ENCODE measurements around the gene SLC1A5. TPM values are rescaled to one million over a fixed set of nuclear protein-coding genes. Genes with fewer than 3 reads are reported as not detected.

The SLC1A5 gene
- total RNA-seq, 2 experiments from 2014 or later: 139 TPM

DNA sequence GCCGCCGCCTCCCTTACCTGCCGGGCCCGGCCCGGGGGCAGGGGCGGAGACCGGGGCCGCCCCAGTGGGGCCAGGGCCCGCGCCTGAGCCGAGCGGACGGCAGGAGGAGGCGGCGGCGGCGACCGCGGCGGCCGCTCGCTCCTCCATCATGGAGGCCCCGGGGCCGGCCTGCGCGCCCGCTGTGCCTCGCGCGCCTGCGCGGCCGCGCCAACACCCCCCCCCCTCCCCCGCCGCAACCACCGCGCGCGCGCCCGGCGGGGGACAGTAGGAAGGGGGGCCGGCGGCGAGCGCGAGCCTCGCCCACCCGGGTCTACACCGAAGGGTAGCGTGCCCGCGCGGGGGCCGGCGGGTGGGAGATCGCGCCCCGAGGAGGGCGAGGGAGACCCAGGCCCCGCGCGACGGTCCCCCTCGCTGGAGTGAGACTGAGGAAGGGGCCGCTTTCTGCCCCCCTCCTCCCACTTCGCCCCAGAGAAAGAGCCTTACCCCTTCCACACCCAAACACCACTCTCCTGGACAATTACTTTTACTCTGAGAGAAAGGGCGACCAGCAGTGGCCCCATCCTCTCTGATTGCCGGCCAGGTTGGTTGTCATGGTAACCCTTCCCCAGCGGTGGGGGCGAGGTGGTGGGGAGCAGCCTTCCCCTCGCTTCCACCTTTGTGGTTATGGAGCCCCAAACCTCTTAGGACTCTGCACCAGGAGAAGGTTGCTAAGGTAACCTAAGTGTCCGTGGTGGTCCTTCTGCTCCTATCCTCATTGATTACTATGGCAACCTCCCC lies 41.9 kb downstream of the SLC1A5 start, which contains the start of gene STRN4:
TSS of gene STRN4 (minus strand) at position 170 of the 777 bp plus-strand sequence. CDS start at position 150, 20 bp downstream.
- Mint-ChIP-seq H3K4me3 (peak within 1 kb of the TSS; percentile 95), H3K36me3 (ENCODE audit: low read depth) (peaks cover 4% of the 10 kb centered on the region), H3K4me1 (ENCODE audit: low read depth) (peaks cover 43% of the 10 kb centered on the region), H3K27me3 (ENCODE audit: low read depth) (no peaks in the 10 kb centered on the region), H3K9me3 (no peaks in the 10 kb centered on the region), H3K27ac (peak within 1 kb of the TSS; percentile 84)
- DNase-seq: peak; percentile 47
- CTCF ChIA-PET: no interaction called here
- intact Hi-C loops (cut with micrococcal nuclease): no loop called here

GRCh38 chr19:46745521-46746280 lies 42.7 kb downstream of the SLC1A5 start, which contains the start of gene FKRP:
Gene FKRP (plus strand): TSS chr19:46746057. CDS start chr19:46755451, 9,394 bp downstream.
- Mint-ChIP-seq H3K27ac (peak within 1 kb of the TSS; percentile 84), H3K9me3 (no peaks in the 10 kb centered on the region), H3K27me3 (ENCODE audit: low read depth) (no peaks in the 10 kb centered on the region), H3K4me3 (peak within 1 kb of the TSS; percentile 95), H3K4me1 (ENCODE audit: low read depth) (peaks cover 46% of the 10 kb centered on the region), H3K36me3 (ENCODE audit: low read depth) (peaks cover 3% of the 10 kb centered on the region)
- no peak for DNase-seq
- CTCF ChIA-PET: interaction anchor here (1.9 kb wide), 1 partner anchor 11 kb away, joined by 7 read pairs; no protein-coding TSS in a partner anchor
- intact Hi-C loops (cut with micrococcal nuclease): no loop called here

GRCh38 chr19:46745030-46745429 lies 43.4 kb downstream of the SLC1A5 start:
- peaks cover 2% of the 10 kb centered on the region for H3K36me3 Mint-ChIP-seq (ENCODE audit: low read depth)
- DNase-seq: no peak
- intact Hi-C loops (cut with micrococcal nuclease): no loop called here
- H3K4me1 Mint-ChIP-seq (ENCODE audit: low read depth): peaks cover 52% of the 10 kb centered on the region
- H3K27me3 Mint-ChIP-seq (ENCODE audit: low read depth): no peaks in the 10 kb centered on the region
- no peaks in the 10 kb centered on the region for H3K9me3 Mint-ChIP-seq
- CTCF ChIA-PET: interaction anchor here (1.0 to 1.9 kb wide), 4 partner anchors 12 to 96 kb away, joined by 4 to 7 read pairs (median 4); no protein-coding TSS in a partner anchor
- H3K4me3 Mint-ChIP-seq: peak overlapping the region; percentile 95
- H3K27ac Mint-ChIP-seq: peak overlapping the region; percentile 84

DNA sequence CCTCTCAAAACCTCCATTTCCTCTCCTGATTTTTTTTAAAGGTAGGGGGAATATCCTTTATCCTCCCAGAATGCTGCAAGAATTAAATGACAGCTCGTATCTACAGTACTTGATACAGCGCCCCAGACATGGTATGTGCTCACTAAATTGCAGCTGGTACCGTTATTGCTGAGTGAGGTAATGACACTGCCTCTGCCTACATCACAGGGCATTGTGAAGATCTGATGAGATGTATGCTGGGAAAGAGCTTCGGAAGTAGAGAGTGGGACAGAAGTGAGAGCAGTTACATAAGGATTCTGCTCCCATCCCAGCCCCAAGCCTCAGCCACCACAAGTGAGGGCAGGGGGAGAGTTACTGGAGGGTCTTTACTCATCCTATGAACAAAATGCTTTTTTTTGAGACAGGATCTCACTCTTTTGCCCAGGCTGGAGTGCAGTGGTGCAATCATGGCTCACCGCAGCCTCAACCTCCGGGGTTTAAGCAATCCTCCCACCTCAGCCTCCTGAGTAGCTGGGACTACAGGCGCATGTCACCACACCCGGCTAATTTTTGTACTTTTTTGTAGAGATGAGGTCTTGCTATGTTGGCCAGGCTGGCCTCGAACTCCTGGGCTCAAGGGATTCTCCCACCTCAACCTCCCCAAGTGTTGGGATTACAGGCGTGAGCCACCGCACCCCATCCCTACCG lies 44.2 kb downstream of the SLC1A5 start:
- CTCF ChIA-PET: interaction anchor here (0.5 to 1.9 kb wide), 7 partner anchors 10 to 97 kb away, joined by 3 to 7 read pairs (median 4); no protein-coding TSS in a partner anchor
- Mint-ChIP-seq H3K4me3 (peak overlapping the region; percentile 95), H3K4me1 (ENCODE audit: low read depth) (peaks cover 57% of the 10 kb centered on the region), H3K27ac (peak overlapping the region; percentile 1), H3K9me3 (no peaks in the 10 kb centered on the region), H3K27me3 (ENCODE audit: low read depth) (no peaks in the 10 kb centered on the region), H3K36me3 (ENCODE audit: low read depth) (peaks cover 2% of the 10 kb centered on the region)
- DNase-seq: no peak
- intact Hi-C loops (cut with micrococcal nuclease): no loop called here

DNA sequence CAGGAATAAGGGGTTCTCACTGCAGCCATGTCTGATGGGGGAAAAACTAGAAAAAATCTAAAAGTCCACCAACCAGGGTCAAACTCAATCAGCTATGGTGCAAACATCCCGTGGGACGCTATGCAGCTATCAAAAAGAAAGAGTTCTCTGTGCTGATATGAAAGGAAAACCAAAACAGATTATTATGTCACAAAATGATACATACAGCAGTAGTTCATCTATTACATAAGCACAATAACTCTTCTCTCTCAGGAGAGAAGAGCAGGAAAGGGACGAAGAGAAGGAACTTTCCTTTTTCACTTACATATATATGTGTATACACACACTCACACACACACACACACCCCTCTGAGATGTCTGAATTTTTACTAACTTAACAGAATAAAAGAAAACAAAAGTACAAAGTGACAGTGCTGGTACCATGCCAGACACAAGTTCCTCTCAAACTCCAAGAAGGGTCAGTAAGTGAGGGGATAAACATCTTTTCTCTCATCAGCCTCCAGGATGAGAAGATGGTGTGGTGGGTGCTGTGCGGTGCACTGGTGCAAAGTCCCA lies 45.4 kb downstream of the SLC1A5 start:
- intact Hi-C loops (cut with micrococcal nuclease): no loop called here
- H3K27me3 Mint-ChIP-seq (ENCODE audit: low read depth): no peaks in the 10 kb centered on the region
- no peak for DNase-seq
- H3K27ac Mint-ChIP-seq: no peak overlapping the region
- no peak overlapping the region for H3K4me3 Mint-ChIP-seq
- peaks cover 55% of the 10 kb centered on the region for H3K4me1 Mint-ChIP-seq (ENCODE audit: low read depth)
- H3K9me3 Mint-ChIP-seq: no peaks in the 10 kb centered on the region
- H3K36me3 Mint-ChIP-seq (ENCODE audit: low read depth): peaks cover 4% of the 10 kb centered on the region
- CTCF ChIA-PET: interaction anchor here (0.7 to 2.7 kb wide), 4 partner anchors 14 to 270 kb away, joined by 3 to 21 read pairs (median 4); no protein-coding TSS in a partner anchor

- peaks cover 10% of the 10 kb centered on the region for H3K36me3 Mint-ChIP-seq (ENCODE audit: low read depth)
- H3K27me3 Mint-ChIP-seq (ENCODE audit: low read depth): no peaks in the 10 kb centered on the region
These were observed 46.9 kb downstream of the SLC1A5 start for GRCh38 chr19:46741447-46741846.

DNA sequence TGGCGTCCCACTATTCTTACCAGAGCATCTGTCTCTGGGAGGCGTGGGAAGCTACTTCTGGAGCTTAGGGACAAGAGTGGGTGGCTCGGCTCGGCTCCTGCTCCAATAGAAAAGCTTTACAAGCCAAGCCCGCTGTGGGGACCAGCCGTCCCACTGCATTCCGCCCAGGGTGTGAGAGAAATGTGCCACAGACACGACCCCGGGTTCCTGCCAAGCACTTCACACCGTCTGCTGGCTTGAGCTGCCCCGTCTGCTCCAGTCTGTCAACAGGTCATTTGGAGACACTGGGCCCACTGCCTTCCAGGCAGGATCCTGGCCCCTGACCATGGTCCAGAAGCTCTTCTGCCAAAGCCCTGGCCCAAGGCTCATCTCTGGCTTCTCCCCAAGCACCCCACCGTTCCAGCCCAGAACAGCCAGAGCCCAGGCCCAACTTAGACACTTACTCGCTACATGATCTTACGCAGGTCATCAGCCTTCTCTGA lies 49.1 kb downstream of the SLC1A5 start:
- Mint-ChIP-seq H3K4me1 (ENCODE audit: low read depth) (peaks cover 31% of the 10 kb centered on the region), H3K27ac (no peak overlapping the region), H3K9me3 (no peaks in the 10 kb centered on the region), H3K36me3 (ENCODE audit: low read depth) (peaks cover 11% of the 10 kb centered on the region), H3K4me3 (no peak overlapping the region), H3K27me3 (ENCODE audit: low read depth) (no peaks in the 10 kb centered on the region)
- DNase-seq: no peak
- CTCF ChIA-PET: interaction anchor here (1.4 kb wide), 1 partner anchor 11 kb away, joined by 4 read pairs; no protein-coding TSS in a partner anchor
- intact Hi-C loops (cut with micrococcal nuclease): no loop called here

More at GRCh38 chr19:46741447-46741846, 46.9 kb downstream of the SLC1A5 start:
- CTCF ChIA-PET: interaction anchor here (0.9 to 2.7 kb wide), 4 partner anchors 12 to 99 kb away, joined by 3 to 21 read pairs (median 7); no protein-coding TSS in a partner anchor
- DNase-seq: no peak
- no peak overlapping the region for H3K4me3 Mint-ChIP-seq
- peaks cover 45% of the 10 kb centered on the region for H3K4me1 Mint-ChIP-seq (ENCODE audit: low read depth)
- intact Hi-C loops (cut with micrococcal nuclease): no loop called here
- H3K9me3 Mint-ChIP-seq: no peaks in the 10 kb centered on the region
- no peak overlapping the region for H3K27ac Mint-ChIP-seq

GRCh38 chr19:46737761-46738171 lies 50.6 kb downstream of the SLC1A5 start:
- CTCF ChIA-PET: interaction anchor here (1.0 to 1.3 kb wide), 4 partner anchors 9 to 33 kb away, joined by 3 to 8 read pairs (median 4); no protein-coding TSS in a partner anchor
- intact Hi-C loops (cut with micrococcal nuclease): no loop called here
- peaks cover 18% of the 10 kb centered on the region for H3K4me1 Mint-ChIP-seq (ENCODE audit: low read depth)
- peaks cover 18% of the 10 kb centered on the region for H3K36me3 Mint-ChIP-seq (ENCODE audit: low read depth)
- no peak overlapping the region for H3K4me3 Mint-ChIP-seq
- no peak for DNase-seq
- H3K27ac Mint-ChIP-seq: no peak overlapping the region
- no peaks in the 10 kb centered on the region for H3K27me3 Mint-ChIP-seq (ENCODE audit: low read depth)
- H3K9me3 Mint-ChIP-seq: no peaks in the 10 kb centered on the region

- Mint-ChIP-seq H3K4me1 (ENCODE audit: low read depth) (peaks cover 17% of the 10 kb centered on the region), H3K27me3 (ENCODE audit: low read depth) (no peaks in the 10 kb centered on the region), H3K9me3 (no peaks in the 10 kb centered on the region), H3K27ac (no peak overlapping the region), H3K4me3 (no peak overlapping the region), H3K36me3 (ENCODE audit: low read depth) (peaks cover 18% of the 10 kb centered on the region)
- CTCF ChIA-PET: interaction anchor here (0.6 to 1.3 kb wide), 5 partner anchors 9 to 475 kb away, joined by 3 to 8 read pairs (median 3); no protein-coding TSS in a partner anchor
- DNase-seq: no peak
- intact Hi-C loops (cut with micrococcal nuclease): no loop called here
These were observed 51.1 kb downstream of the SLC1A5 start for GRCh38 chr19:46737298-46737654.

DNA sequence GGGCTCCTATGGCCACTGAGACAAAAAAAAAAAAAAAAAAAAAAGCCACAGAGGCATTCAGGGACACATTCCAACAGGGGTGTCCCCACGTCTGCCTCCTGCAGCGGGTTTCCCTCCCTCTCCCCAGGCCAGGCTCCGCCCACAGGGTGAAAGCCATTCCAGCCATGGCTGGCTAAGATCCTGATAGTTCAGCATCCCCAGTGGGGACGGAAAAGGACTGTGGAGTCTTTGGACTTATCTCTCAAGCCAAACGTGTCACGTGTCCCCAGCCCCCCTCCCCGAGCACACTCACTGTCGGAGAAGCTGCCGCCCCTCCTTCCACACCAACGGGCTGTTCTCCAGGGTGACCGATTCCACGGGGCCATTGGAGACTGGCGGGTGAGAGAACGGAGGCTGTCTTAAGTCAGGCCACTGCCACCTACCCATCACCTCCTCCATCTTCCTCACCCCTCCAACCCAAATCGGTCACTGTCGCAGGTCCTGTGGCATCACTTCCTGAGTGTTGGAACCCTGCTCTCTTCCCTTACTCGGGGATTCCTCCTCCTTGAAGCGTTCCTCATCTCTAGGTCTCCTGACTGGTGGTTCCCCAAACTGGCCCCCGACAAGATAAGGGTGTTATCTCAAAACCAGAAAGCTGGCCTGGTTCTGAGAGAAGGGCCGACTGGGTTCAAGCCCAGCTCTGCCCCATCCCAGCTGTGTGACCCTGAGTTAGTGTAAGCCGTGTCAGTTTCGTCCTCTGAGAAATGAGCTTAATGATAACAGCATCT lies 51.7 kb downstream of the SLC1A5 start:
- Mint-ChIP-seq H3K27ac (no peak overlapping the region), H3K9me3 (no peaks in the 10 kb centered on the region), H3K27me3 (ENCODE audit: low read depth) (no peaks in the 10 kb centered on the region), H3K36me3 (ENCODE audit: low read depth) (peaks cover 22% of the 10 kb centered on the region), H3K4me3 (no peak overlapping the region), H3K4me1 (ENCODE audit: low read depth) (peaks cover 19% of the 10 kb centered on the region)
- intact Hi-C loops (cut with micrococcal nuclease): no loop called here
- DNase-seq: no peak
- CTCF ChIA-PET: interaction anchor here (0.6 to 1.3 kb wide), 3 partner anchors 8 to 476 kb away, joined by 3 to 8 read pairs (median 4); no protein-coding TSS in a partner anchor

All from activated naive CD4-positive, alpha-beta T cell treated with anti-CD3 and anti-CD28 coated beads for 36 hours (primary cell).